GM12878 (cell line): ENCODE measurements around the gene NOP9. TPM values are rescaled to one million over a fixed set of nuclear protein-coding genes. Genes with fewer than 3 reads are reported as not detected.

Experiments
- CREM ChIP-seq: IDR thresholded peaks from 2 replicates; pipeline ENCODE4 v1.6.1; 2014; ENCODE audit warnings: antibody characterized with exemption, low read depth
- EGR1 ChIP-seq, 2 experiments: IDR thresholded peaks; 1 replicate in 1 of 2; 2 replicates in 1 of 2; pipeline ENCODE4 v1.6.1; 2011 to 2012; ENCODE audit warnings: low read depth in 2 of 2, low read length in 2 of 2, borderline replicate concordance in 1 of 2, mild to moderate bottlenecking in 1 of 2, moderate library complexity in 1 of 2
- ESRRA ChIP-seq: IDR thresholded peaks from 2 replicates; pipeline ENCODE4 v1.6.1; 2012; ENCODE audit warnings: mild to moderate bottlenecking, low read length, improper control_type of control experiment
- ETV6 ChIP-seq, 2 experiments: fragments of 450-650 bp in 1 of 2; IDR thresholded peaks in 1 of 2; conservative IDR thresholded peaks in 1 of 2; 2 replicates each; pipeline ENCODE4 v1.6.1; 2014; ENCODE audit warnings: antibody characterized with exemption in 1 of 2, borderline replicate concordance in 1 of 2, low read depth in 1 of 2, mild to moderate bottlenecking in 1 of 2, moderate library complexity in 1 of 2
- FOXK2 ChIP-seq: fragments of 450-650 bp; IDR thresholded peaks from 2 replicates; pipeline ENCODE4 v1.6.1; 2017; ENCODE audit warnings: mild to moderate bottlenecking, moderate library complexity
- GATAD2B ChIP-seq: fragments of 450-650 bp; conservative IDR thresholded peaks from 2 replicates; pipeline ENCODE4 v1.6.1; 2017; ENCODE audit warnings: low read depth, mild to moderate bottlenecking, moderate library complexity
- JUND ChIP-seq: IDR thresholded peaks from 2 replicates; pipeline ENCODE4 v1.6.1; 2012; ENCODE audit warnings: low read depth, mild to moderate bottlenecking, low read length, improper control_type of control experiment, moderate library complexity
- KDM1A ChIP-seq: fragments of 200-600 bp; sonication (generic); IDR thresholded peaks from 2 replicates; pipeline ENCODE4 v1.6.1; 2016; ENCODE audit warnings: borderline replicate concordance
- MTA3 ChIP-seq: IDR thresholded peaks from 2 replicates; pipeline ENCODE4 v1.6.1; 2012; ENCODE audit warnings: low read length, inconsistent platforms, borderline replicate concordance
- NBN ChIP-seq: fragments of 450-650 bp; IDR thresholded peaks from 2 replicates; pipeline ENCODE4 v1.6.1; 2016
- PAX5 ChIP-seq: IDR thresholded peaks from 2 replicates; pipeline ENCODE4 v1.6.1; 2011; ENCODE audit warnings: low read depth, low read length, borderline replicate concordance
- PML ChIP-seq: IDR thresholded peaks from 2 replicates; pipeline ENCODE4 v1.6.1; 2012; ENCODE audit warnings: low read length, inconsistent platforms
- POLR2AphosphoS5 ChIP-seq: IDR thresholded peaks from 2 replicates; pipeline ENCODE4 v1.6.1; 2011; ENCODE audit warnings: mild to moderate bottlenecking, low read length, inconsistent platforms
- RCOR1 ChIP-seq: conservative IDR thresholded peaks from 2 replicates; pipeline ENCODE4 v1.6.1; 2012; ENCODE audit warnings: low read depth, low read length, improper control_type of control experiment
- RUNX3 ChIP-seq: IDR thresholded peaks from 2 replicates; pipeline ENCODE4 v1.6.1; 2012; ENCODE audit warnings: low read length, inconsistent platforms
- SMAD5 ChIP-seq: IDR thresholded peaks from 2 replicates; pipeline ENCODE4 v1.6.1; 2016; ENCODE audit warnings: antibody characterized with exemption, low read depth
- SMC3 ChIP-seq: IDR thresholded peaks from 2 replicates; pipeline ENCODE4 v1.6.1; 2011; ENCODE audit warnings: low read length, improper control_type of control experiment, borderline replicate concordance
- SRF ChIP-seq, 2 experiments: IDR thresholded peaks; 2 replicates each; pipeline ENCODE4 v1.6.1; 2011; ENCODE audit warnings: low read depth in 2 of 2, low read length in 2 of 2, mild to moderate bottlenecking in 1 of 2, moderate library complexity in 1 of 2
- TCF7 ChIP-seq: IDR thresholded peaks from 2 replicates; pipeline ENCODE4 v1.6.1; 2014; ENCODE audit warnings: antibody characterized with exemption, borderline replicate concordance
- polyA plus RNA-seq, 11 experiments: library from polyadenylated mRNA; depleted of rRNA in 4 of 11; unstranded in 6 of 11; stranded (reverse) in 5 of 11; fragments of >200 nt; fragmentation: Nextera tagmentation in 4 of 11; fragmentation: Illumina TruSeq in 1 of 11; extraction: Ambion mirVana in 4 of 11; extraction: Trizol in 1 of 11; gene quantifications; 1 replicate in 1 of 11; 2 replicates in 10 of 11; pipeline versions ENCODE4 v1.2.1 to v1.2.3, GENCODE V29; 2011 to 2016; ENCODE audit warnings: inconsistent platforms in 2 of 11, missing spikeins in 2 of 11, low read depth in 1 of 11
- total RNA-seq, 4 experiments: library from RNA; depleted of rRNA in 3 of 4; stranded (reverse); fragments of >200 nt in 3 of 4; fragmentation: Illumina TruSeq in 1 of 4; extraction: Trizol in 1 of 4; gene quantifications; 2 replicates each; pipeline versions ENCODE4 v1.2.1 to v1.2.3, GENCODE V29; 2013 to 2021
- TF ChIP-seq, protein P1 (sequence below): IDR thresholded peaks from 2 replicates; pipeline ENCODE4 v1.6.1; 2011; ENCODE audit warnings: borderline replicate concordance, low read depth, mild to moderate bottlenecking, moderate library complexity, mixed read lengths, low read length; ENCODE audit not compliant: insufficient read depth; ENCODE audit errors: extremely low read length
- TF ChIP-seq, protein P2 (sequence below): fragments of 150-350 bp; IDR thresholded peaks from 2 replicates; pipeline ENCODE4 v1.6.1; 2014; ENCODE audit warnings: mild to moderate bottlenecking, low read depth, low read length
- TF ChIP-seq, protein P3 (sequence below): fragments of 450-650 bp; formaldehyde crosslinking; IDR thresholded peaks from 2 replicates; pipeline ENCODE4 v1.4.0; 2020; ENCODE audit warnings: mild to moderate bottlenecking, moderate library complexity
- TF ChIP-seq, protein P4 (sequence below): fragments of 450-650 bp; IDR thresholded peaks from 2 replicates; pipeline ENCODE4 v1.6.1; 2014; ENCODE audit warnings: mild to moderate bottlenecking

NOP9 gene
- total and polyA plus RNA-seq, 10 of the 15 experiments (the other 5 are each of a cell fraction or from before 2014, with no cell fraction given), result 2.4 to 43.9 (median 20.3) TPM

DNA sequence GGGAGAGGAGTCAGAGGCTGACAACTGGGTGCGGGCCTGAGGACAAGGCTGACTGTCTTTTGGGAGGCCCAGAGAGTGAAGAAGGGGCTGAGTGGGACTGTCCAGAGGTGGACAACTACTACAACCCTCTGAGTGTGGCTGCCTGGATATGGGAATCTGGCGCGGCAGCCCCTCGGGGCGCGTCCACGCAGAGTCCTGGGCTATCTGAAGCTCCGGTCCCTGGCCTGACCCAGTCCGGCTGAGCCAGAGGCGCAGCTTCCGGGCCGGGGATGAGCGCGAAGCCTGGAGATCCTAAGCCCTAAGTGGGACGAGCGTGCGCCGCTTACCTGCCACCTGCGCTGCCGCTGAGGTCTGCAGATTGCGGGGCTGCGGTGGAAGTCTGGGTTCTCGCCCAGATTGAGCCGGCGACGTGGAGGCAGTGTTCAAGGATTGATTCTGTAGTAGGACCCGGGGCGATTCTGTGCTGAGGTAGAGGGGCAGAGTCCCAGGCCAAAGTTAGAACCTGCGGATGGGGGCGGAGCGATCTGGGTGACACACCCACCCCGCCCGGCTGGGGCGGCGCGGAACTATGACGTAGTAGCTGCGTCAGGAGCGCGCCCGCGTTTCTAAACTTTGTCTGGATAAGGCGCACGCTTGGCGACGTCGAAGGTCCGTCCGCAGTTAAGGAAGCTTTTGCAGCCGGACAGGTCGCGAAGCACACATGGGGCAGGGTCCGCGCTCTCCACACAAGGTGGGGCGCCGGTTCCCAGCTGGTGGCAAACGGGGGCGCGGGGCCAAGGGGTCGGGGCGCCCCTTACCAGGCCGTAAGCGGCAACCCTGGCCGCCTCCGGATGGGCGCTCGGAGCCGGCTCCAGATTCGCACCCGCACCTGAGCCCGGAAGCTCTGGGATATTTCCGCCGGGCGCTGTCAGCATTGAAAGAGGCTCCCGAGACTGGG is at the start of gene NOP9, which contains the start of gene DHRS1 (continued):
- TF ChIP-seq PAX5 (0 out of 2 replicates have a peak, but pooled peaks have one; percentile 17), SMC3 (no peak), SRF (IDR thresholded peaks at IDR 0.05; ENCODE audit: low read depth in 2 of 2, low read length in 2 of 2) (peak; percentile 25 to 90; a peak in 3 of 4 replicates), CREM (peak; percentile 100), ESRRA (0 out of 2 replicates have a peak, but pooled peaks have one; percentile 50), RCOR1 (no peak), NBN (peak; percentile 97), MTA3 (no peak), SMAD5 (peak; percentile 36; the same call in 1 of the 2 replicates), GATAD2B (no peak), KDM1A (no peak), JUND (no peak), TCF7 (no peak), EGR1 (IDR thresholded peaks at IDR 0.05; ENCODE audit: borderline replicate concordance in 1 of 2, low read depth in 2 of 2, low read length in 2 of 2) (0 out of 3 replicates have a peak, but pooled peaks of 1 of the 2 experiments have one; percentile 11), RUNX3 (no peak), PML (0 out of 2 replicates have a peak, but pooled peaks have one; percentile 61), FOXK2 (peak; percentile 55), ETV6 (conservative IDR thresholded peaks at IDR 0.05 in 1 of 2, IDR thresholded peaks at IDR 0.05 in 1 of 2; ENCODE audit: borderline replicate concordance in 1 of 2, low read depth in 1 of 2) (no peak), POLR2AphosphoS5 (peak; percentile 64)
- TF ChIP-seq, protein P1, sequence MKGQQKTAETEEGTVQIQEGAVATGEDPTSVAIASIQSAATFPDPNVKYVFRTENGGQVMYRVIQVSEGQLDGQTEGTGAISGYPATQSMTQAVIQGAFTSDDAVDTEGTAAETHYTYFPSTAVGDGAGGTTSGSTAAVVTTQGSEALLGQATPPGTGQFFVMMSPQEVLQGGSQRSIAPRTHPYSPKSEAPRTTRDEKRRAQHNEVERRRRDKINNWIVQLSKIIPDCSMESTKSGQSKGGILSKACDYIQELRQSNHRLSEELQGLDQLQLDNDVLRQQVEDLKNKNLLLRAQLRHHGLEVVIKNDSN, result no peak
- TF ChIP-seq, protein P2, sequence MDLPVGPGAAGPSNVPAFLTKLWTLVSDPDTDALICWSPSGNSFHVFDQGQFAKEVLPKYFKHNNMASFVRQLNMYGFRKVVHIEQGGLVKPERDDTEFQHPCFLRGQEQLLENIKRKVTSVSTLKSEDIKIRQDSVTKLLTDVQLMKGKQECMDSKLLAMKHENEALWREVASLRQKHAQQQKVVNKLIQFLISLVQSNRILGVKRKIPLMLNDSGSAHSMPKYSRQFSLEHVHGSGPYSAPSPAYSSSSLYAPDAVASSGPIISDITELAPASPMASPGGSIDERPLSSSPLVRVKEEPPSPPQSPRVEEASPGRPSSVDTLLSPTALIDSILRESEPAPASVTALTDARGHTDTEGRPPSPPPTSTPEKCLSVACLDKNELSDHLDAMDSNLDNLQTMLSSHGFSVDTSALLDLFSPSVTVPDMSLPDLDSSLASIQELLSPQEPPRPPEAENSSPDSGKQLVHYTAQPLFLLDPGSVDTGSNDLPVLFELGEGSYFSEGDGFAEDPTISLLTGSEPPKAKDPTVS, result no peak
- TF ChIP-seq, protein P3, sequence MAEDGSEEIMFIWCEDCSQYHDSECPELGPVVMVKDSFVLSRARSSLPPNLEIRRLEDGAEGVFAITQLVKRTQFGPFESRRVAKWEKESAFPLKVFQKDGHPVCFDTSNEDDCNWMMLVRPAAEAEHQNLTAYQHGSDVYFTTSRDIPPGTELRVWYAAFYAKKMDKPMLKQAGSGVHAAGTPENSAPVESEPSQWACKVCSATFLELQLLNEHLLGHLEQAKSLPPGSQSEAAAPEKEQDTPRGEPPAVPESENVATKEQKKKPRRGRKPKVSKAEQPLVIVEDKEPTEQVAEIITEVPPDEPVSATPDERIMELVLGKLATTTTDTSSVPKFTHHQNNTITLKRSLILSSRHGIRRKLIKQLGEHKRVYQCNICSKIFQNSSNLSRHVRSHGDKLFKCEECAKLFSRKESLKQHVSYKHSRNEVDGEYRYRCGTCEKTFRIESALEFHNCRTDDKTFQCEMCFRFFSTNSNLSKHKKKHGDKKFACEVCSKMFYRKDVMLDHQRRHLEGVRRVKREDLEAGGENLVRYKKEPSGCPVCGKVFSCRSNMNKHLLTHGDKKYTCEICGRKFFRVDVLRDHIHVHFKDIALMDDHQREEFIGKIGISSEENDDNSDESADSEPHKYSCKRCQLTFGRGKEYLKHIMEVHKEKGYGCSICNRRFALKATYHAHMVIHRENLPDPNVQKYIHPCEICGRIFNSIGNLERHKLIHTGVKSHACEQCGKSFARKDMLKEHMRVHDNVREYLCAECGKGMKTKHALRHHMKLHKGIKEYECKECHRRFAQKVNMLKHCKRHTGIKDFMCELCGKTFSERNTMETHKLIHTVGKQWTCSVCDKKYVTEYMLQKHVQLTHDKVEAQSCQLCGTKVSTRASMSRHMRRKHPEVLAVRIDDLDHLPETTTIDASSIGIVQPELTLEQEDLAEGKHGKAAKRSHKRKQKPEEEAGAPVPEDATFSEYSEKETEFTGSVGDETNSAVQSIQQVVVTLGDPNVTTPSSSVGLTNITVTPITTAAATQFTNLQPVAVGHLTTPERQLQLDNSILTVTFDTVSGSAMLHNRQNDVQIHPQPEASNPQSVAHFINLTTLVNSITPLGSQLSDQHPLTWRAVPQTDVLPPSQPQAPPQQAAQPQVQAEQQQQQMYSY (CRISPR knock-in tag), result no peak
- TF ChIP-seq, protein P4, sequence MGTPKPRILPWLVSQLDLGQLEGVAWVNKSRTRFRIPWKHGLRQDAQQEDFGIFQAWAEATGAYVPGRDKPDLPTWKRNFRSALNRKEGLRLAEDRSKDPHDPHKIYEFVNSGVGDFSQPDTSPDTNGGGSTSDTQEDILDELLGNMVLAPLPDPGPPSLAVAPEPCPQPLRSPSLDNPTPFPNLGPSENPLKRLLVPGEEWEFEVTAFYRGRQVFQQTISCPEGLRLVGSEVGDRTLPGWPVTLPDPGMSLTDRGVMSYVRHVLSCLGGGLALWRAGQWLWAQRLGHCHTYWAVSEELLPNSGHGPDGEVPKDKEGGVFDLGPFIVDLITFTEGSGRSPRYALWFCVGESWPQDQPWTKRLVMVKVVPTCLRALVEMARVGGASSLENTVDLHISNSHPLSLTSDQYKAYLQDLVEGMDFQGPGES, result no peak
